ENCODE results near the gene GRIA4.
"Not testable (repeated sequence)": the region's sequence is repeated elsewhere in the genome, so short reads cannot be mapped to it uniquely, and the experiment has no call there.

GRIA4 gene

DNA sequence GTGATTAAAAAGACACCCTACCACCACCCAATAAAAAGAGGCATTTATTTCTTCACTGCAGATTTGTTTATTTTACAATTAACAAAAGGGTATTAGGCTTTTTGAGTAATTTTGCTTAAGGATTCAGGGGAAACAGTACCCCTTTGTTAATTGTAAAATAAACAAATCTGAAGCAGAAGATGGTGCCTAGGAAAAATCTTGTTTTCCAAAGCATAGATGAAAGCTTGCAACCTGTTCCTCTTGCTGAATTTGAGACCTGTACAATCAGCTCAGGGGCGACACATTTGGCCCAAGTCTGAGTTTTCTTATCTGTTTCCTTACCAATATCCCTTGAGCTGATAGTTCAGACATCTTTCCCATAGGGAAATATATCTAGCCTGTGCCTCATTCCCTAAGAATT lies 171.9 kb downstream of the GRIA4 start:
- no peak overlapping the region for H2AFZ ChIP-seq (ENCODE audit: low read depth, low read length)
- no peak overlapping the region for H3K9ac ChIP-seq (ENCODE audit: low read length)
- H3K27me3 ChIP-seq (ENCODE audit: low read depth, low read length): no peaks in the 10 kb centered on the region
- H3K4me1 ChIP-seq (ENCODE audit: low read length): no peaks in the 10 kb centered on the region
- H3K9me3 ChIP-seq (ENCODE audit: insufficient read depth, low read length): no peaks in the 10 kb centered on the region
- no peak overlapping the region for H3K4me3 ChIP-seq (ENCODE audit: low read length)
- TF ChIP-seq EZH2phosphoT487 (IDR thresholded peaks at IDR 0.05; ENCODE audit: low read depth) (no peak), CTCF (IDR thresholded peaks at IDR 0.05; ENCODE audit: low read depth, low read length) (no peak)
- no peak overlapping the region for H3K27ac ChIP-seq (ENCODE audit: low read length)
- H3K36me3 ChIP-seq (replicated peaks; ENCODE audit: low read depth, low read length): no peaks in the 10 kb centered on the region
- no peak overlapping the region for H3K4me2 ChIP-seq (ENCODE audit: low read length)
- no peaks in the 10 kb centered on the region for H3K79me2 ChIP-seq (ENCODE audit: low read length)
- H4K20me1 ChIP-seq (ENCODE audit: insufficient read depth, low read length): no peaks in the 10 kb centered on the region

GRCh38 chr11:105783216-105783615 lies 173.3 kb downstream of the GRIA4 start:
- no peak overlapping the region for H3K9ac ChIP-seq (ENCODE audit: low read length)
- no peaks in the 10 kb centered on the region for H3K9me3 ChIP-seq (ENCODE audit: insufficient read depth, low read length)

GRCh38 chr11:105785850-105786249 lies 176.0 kb downstream of the GRIA4 start:
- H3K9me3 ChIP-seq (ENCODE audit: insufficient read depth, low read length); H3K4me2 ChIP-seq (ENCODE audit: low read length); H3K27me3 ChIP-seq (ENCODE audit: low read depth, low read length); H3K9ac ChIP-seq (ENCODE audit: low read length); H3K79me2 ChIP-seq (ENCODE audit: low read length); H3K27ac ChIP-seq (ENCODE audit: low read length); H2AFZ ChIP-seq (ENCODE audit: low read depth, low read length); H3K4me3 ChIP-seq (ENCODE audit: low read length); H4K20me1 ChIP-seq (ENCODE audit: insufficient read depth, low read length); H3K36me3 ChIP-seq (replicated peaks; ENCODE audit: low read depth, low read length); H3K4me1 ChIP-seq (ENCODE audit: low read length): not testable (repeated sequence)

More at GRCh38 chr11:105783216-105783615, 173.3 kb downstream of the GRIA4 start:
- Histone ChIP-seq H2AFZ (ENCODE audit: low read depth, low read length) (no peak overlapping the region), H3K4me3 (ENCODE audit: low read length) (no peak overlapping the region), H3K27ac (ENCODE audit: low read length) (no peak overlapping the region), H3K4me2 (ENCODE audit: low read length) (no peak overlapping the region), H3K27me3 (ENCODE audit: low read depth, low read length) (no peaks in the 10 kb centered on the region), H4K20me1 (ENCODE audit: insufficient read depth, low read length) (no peaks in the 10 kb centered on the region), H3K36me3 (replicated peaks; ENCODE audit: low read depth, low read length) (no peaks in the 10 kb centered on the region), H3K4me1 (ENCODE audit: low read length) (no peaks in the 10 kb centered on the region), H3K79me2 (ENCODE audit: low read length) (no peaks in the 10 kb centered on the region)
- TF ChIP-seq EZH2phosphoT487 (IDR thresholded peaks at IDR 0.05; ENCODE audit: low read depth) (no peak), CTCF (IDR thresholded peaks at IDR 0.05; ENCODE audit: low read depth, low read length) (no peak)

GRCh38 chr11:105786741-105787140 lies 176.9 kb downstream of the GRIA4 start:
- Histone ChIP-seq H3K36me3 (replicated peaks; ENCODE audit: low read depth, low read length) (no peaks in the 10 kb centered on the region), H4K20me1 (ENCODE audit: insufficient read depth, low read length) (no peaks in the 10 kb centered on the region), H2AFZ (ENCODE audit: low read depth, low read length) (no peak overlapping the region), H3K4me3 (ENCODE audit: low read length) (no peak overlapping the region), H3K4me2 (ENCODE audit: low read length) (no peak overlapping the region), H3K79me2 (ENCODE audit: low read length) (no peaks in the 10 kb centered on the region), H3K27ac (ENCODE audit: low read length) (no peak overlapping the region), H3K9ac (ENCODE audit: low read length) (no peak overlapping the region), H3K9me3 (ENCODE audit: insufficient read depth, low read length) (no peaks in the 10 kb centered on the region), H3K4me1 (ENCODE audit: low read length) (no peaks in the 10 kb centered on the region), H3K27me3 (ENCODE audit: low read depth, low read length) (no peaks in the 10 kb centered on the region)
- TF ChIP-seq EZH2phosphoT487 (IDR thresholded peaks at IDR 0.05; ENCODE audit: low read depth): no peak
- no peak for TF ChIP-seq CTCF (IDR thresholded peaks at IDR 0.05; ENCODE audit: low read depth, low read length)
